Colonic mucosa (tissue), 4 donors: ENCODE results near the gene ADAMTS2. TPM values are rescaled to one million over a fixed set of nuclear protein-coding genes. Genes with fewer than 3 reads are reported as not detected.

Experiments
- DNase-seq: peaks from one replicate; pipeline ENCODE4 v3.0.0-alpha.2; 2020
- H3K27ac ChIP-seq: fragments of 200-600 bp; one replicate; pipeline ENCODE4 v1.8.0; 2021
- H3K27me3 ChIP-seq: fragments of 200-600 bp; one replicate; pipeline ENCODE4 v1.8.0; 2021
- H3K36me3 ChIP-seq: fragments of 200-600 bp; one replicate; pipeline ENCODE4 v1.8.0; 2021
- H3K4me1 ChIP-seq: fragments of 200-600 bp; one replicate; pipeline ENCODE4 v1.8.0; 2021; ENCODE audit warnings: mild to moderate bottlenecking
- H3K4me3 ChIP-seq: fragments of 200-600 bp; one replicate; pipeline ENCODE4 v1.8.0; 2021
- H3K9ac ChIP-seq, 2 donors: one replicate each; pipeline ENCODE4 v1.7.0; 2013; ENCODE audit warnings: control low read depth in 2 of 2, low read depth in 2 of 2, low read length in 2 of 2
- H3K9me3 ChIP-seq: fragments of 200-600 bp; one replicate; pipeline ENCODE4 v1.8.0; 2021
- intact Hi-C: fragments of 100-400 bp; cut with DNase I; formaldehyde crosslinking; loops from one replicate; pipeline ENCODE4 v1.14.1; 2022
- total RNA-seq, 2 donors: library from RNA; stranded (reverse); fragmentation: NEBNext Ultra II Directional in 1 of 2; extraction: Animal tissue kit (Norgen Biotek cat#: 25700) in 1 of 2; gene quantifications; one replicate each; pipeline ENCODE4 v1.2.1, GENCODE V29; 2021
- TF ChIP-seq, protein P1 (sequence below): fragments of 200-600 bp; IDR thresholded peaks from one replicate; pipeline ENCODE4 v1.8.0; 2022; ENCODE audit warnings: antibody characterized with exemption, mild to moderate bottlenecking
- donor health status: healthy.
- donor health status: DM: no; HTN: no; CAD: no.
- donor health status: DM: no; HTN: no; CAD: no.

ADAMTS2 gene
- total RNA-seq, 2 donors from 2014 or later = 2.9 to 4.0 TPM

- DNase-seq = no peak
- TF ChIP-seq, protein P1, sequence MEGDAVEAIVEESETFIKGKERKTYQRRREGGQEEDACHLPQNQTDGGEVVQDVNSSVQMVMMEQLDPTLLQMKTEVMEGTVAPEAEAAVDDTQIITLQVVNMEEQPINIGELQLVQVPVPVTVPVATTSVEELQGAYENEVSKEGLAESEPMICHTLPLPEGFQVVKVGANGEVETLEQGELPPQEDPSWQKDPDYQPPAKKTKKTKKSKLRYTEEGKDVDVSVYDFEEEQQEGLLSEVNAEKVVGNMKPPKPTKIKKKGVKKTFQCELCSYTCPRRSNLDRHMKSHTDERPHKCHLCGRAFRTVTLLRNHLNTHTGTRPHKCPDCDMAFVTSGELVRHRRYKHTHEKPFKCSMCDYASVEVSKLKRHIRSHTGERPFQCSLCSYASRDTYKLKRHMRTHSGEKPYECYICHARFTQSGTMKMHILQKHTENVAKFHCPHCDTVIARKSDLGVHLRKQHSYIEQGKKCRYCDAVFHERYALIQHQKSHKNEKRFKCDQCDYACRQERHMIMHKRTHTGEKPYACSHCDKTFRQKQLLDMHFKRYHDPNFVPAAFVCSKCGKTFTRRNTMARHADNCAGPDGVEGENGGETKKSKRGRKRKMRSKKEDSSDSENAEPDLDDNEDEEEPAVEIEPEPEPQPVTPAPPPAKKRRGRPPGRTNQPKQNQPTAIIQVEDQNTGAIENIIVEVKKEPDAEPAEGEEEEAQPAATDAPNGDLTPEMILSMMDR = no peak
- H3K27ac ChIP-seq = no peak overlapping the region
- no peaks in the 10 kb centered on the region for H3K4me1 ChIP-seq
- no peaks in the 10 kb centered on the region for H3K27me3 ChIP-seq
- H3K9ac ChIP-seq = no peak overlapping the region
- H3K36me3 ChIP-seq = no peaks in the 10 kb centered on the region
- no peaks in the 10 kb centered on the region for H3K9me3 ChIP-seq
- intact Hi-C loops = no loop called here
- no peak overlapping the region for H3K4me3 ChIP-seq
Observed at GRCh38 chr5:179209359-179210150, 135.7 kb downstream of the ADAMTS2 start.

- no peaks in the 10 kb centered on the region for H3K9me3 ChIP-seq
- no peak overlapping the region for H3K4me3 ChIP-seq
- intact Hi-C loops = no loop called here
- TF ChIP-seq, protein P1 = no peak
- H3K36me3 ChIP-seq = no peaks in the 10 kb centered on the region
- no peaks in the 10 kb centered on the region for H3K4me1 ChIP-seq
- H3K27me3 ChIP-seq = no peaks in the 10 kb centered on the region
- H3K27ac ChIP-seq = no peak overlapping the region
- no peak overlapping the region for H3K9ac ChIP-seq
- no peak for DNase-seq
Observed at GRCh38 chr5:179208706-179209358, 136.4 kb downstream of the ADAMTS2 start.

DNA sequence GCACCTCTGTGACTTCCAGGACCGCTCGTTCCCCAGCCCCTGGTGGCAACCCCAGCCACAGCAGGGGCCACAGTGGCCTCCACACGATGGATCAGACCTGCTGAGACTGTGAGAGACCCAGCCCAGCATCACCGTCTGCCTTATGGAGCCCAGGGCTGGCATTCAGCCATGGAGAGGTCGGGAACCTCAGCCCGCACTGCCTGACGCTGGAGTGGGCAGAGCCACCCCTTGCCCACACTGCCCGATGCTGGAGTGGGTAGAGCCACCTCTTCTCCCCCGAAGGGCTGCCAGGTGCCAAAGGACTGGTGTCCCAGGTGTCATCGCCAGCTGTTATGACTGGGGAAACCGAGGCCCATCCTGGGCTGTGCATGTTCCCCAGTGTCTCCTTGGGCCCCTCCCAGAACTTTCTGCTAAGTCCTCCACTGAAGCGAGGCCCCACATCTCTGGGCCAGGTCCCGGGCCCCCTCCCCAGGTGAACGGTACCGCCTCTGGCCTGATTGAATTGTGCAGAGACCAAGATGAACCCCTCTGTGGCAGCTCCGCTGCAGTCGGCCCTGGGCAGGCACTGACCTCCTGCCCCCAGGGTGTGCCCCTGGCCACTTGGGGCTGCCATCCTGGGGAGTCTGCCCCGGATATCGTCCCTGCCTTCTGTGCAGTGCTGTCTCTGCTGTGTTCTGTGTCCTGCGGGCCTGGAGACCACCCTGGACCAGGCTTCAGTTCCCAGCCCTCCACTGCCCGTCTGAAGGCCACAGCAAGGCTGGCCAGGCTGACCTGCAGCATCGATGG is 137.1 kb downstream of the ADAMTS2 start:
- TF ChIP-seq, protein P1 = no peak
- Histone ChIP-seq H3K36me3 (no peaks in the 10 kb centered on the region), H3K9me3 (no peaks in the 10 kb centered on the region), H3K4me1 (no peaks in the 10 kb centered on the region), H3K4me3 (no peak overlapping the region), H3K27me3 (no peaks in the 10 kb centered on the region), H3K9ac (no peak overlapping the region), H3K27ac (no peak overlapping the region)
- intact Hi-C loops = no loop called here
- DNase-seq = no peak

GRCh38 chr5:179207470-179207869 is 137.8 kb downstream of the ADAMTS2 start:
- H3K4me3 ChIP-seq = no peak overlapping the region
- TF ChIP-seq, protein P1 = no peak
- no peaks in the 10 kb centered on the region for H3K4me1 ChIP-seq
- intact Hi-C loops = no loop called here
- H3K27me3 ChIP-seq = no peaks in the 10 kb centered on the region
- H3K9ac ChIP-seq = no peak overlapping the region
- no peak overlapping the region for H3K27ac ChIP-seq
- H3K9me3 ChIP-seq = no peaks in the 10 kb centered on the region
- H3K36me3 ChIP-seq = no peaks in the 10 kb centered on the region
- no peak for DNase-seq

GRCh38 chr5:179206366-179206765 is 138.9 kb downstream of the ADAMTS2 start:
- TF ChIP-seq, protein P1 = no peak
- intact Hi-C loops = no loop called here
- Histone ChIP-seq H3K4me3 (no peak overlapping the region), H3K36me3 (no peaks in the 10 kb centered on the region), H3K9ac (no peak overlapping the region), H3K4me1 (no peaks in the 10 kb centered on the region), H3K27me3 (no peaks in the 10 kb centered on the region), H3K27ac (no peak overlapping the region), H3K9me3 (no peaks in the 10 kb centered on the region)
- no peak for DNase-seq
